Measurements from ENCODE around the gene TMEM263. TPM values are rescaled to one million over a fixed set of nuclear protein-coding genes. Genes with fewer than 3 reads are reported as not detected.
A peak's percentile ranks its signal among the peaks of the same experiment; 100 is the strongest.

The TMEM263 gene
- total RNA-seq, 1 experiment from 2014 or later = 35.0 TPM

DNA sequence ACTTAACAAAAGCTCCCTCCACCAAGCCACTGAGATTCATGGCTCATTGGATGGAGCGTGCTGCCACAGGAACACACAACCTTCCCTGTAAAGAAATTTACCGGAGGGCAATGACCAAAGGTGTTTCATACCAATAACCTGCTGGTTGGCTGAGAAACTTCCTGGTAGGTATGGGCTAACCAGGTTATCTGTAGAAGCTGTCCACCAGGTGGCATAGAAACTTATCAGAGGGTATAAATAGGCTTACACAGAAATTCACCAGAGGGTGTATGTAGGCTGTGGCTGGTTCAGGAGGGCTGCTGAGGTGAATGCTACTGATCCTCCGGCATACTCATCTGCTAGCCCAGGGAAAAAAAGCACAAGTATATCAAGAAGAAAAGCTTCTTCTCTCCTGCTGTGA, 58.3 kb downstream of the TMEM263 start:
- CTCF ChIA-PET = no interaction called here
- Histone ChIP-seq H3K4me3 (ENCODE audit: low read depth in 2 of 2, low read length in 2 of 2) (no peak overlapping the region), H3K4me1 (ENCODE audit: control insufficient read depth, insufficient read depth, low read length) (no peaks in the 10 kb centered on the region), H3K36me3 (ENCODE audit: control insufficient read depth, insufficient read depth, low read length) (no peaks in the 10 kb centered on the region), H3K27ac (ENCODE audit: low read length) (no peak overlapping the region), H3K9me3 (ENCODE audit: control insufficient read depth, insufficient read depth, low read depth, low read length) (no peaks in the 10 kb centered on the region), H3K27me3 (ENCODE audit: control insufficient read depth, insufficient read depth, low read length) (no peaks in the 10 kb centered on the region)
- ATAC-seq (peak; percentile 83), DNase-seq (ENCODE audit: low read depth, low spot score) (no peak)
- POLR2A ChIA-PET = no interaction called here
- in situ Hi-C loops (cut with HindIII; ENCODE audit: low pct_unique_long_range_greater_than_20kb, low sequenced_read_pairs) (no loop called here), intact Hi-C loops (cut with micrococcal nuclease; ENCODE audit: unreplicated experiment) (no loop called here)
- no TSS peak for BruUV-seq (replicated peaks)
- TF ChIP-seq TCF7L2 (IDR thresholded peaks at IDR 0.05; ENCODE audit: low read depth, low read length) (no peak), POLR2AphosphoS5 (IDR thresholded peaks at IDR 0.05; ENCODE audit: low read depth, low read length) (no peak), SIN3A (IDR thresholded peaks at IDR 0.05; ENCODE audit: borderline replicate concordance, insufficient read depth, low read depth, low read length) (no peak)
- TF ChIP-seq, protein P1, sequence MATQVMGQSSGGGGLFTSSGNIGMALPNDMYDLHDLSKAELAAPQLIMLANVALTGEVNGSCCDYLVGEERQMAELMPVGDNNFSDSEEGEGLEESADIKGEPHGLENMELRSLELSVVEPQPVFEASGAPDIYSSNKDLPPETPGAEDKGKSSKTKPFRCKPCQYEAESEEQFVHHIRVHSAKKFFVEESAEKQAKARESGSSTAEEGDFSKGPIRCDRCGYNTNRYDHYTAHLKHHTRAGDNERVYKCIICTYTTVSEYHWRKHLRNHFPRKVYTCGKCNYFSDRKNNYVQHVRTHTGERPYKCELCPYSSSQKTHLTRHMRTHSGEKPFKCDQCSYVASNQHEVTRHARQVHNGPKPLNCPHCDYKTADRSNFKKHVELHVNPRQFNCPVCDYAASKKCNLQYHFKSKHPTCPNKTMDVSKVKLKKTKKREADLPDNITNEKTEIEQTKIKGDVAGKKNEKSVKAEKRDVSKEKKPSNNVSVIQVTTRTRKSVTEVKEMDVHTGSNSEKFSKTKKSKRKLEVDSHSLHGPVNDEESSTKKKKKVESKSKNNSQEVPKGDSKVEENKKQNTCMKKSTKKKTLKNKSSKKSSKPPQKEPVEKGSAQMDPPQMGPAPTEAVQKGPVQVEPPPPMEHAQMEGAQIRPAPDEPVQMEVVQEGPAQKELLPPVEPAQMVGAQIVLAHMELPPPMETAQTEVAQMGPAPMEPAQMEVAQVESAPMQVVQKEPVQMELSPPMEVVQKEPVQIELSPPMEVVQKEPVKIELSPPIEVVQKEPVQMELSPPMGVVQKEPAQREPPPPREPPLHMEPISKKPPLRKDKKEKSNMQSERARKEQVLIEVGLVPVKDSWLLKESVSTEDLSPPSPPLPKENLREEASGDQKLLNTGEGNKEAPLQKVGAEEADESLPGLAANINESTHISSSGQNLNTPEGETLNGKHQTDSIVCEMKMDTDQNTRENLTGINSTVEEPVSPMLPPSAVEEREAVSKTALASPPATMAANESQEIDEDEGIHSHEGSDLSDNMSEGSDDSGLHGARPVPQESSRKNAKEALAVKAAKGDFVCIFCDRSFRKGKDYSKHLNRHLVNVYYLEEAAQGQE (IDR thresholded peaks at IDR 0.05; ENCODE audit: insufficient read depth in 1 of 2, low read depth in 2 of 2, low read length in 1 of 2) = no peak
- TF ChIP-seq, protein P2, sequence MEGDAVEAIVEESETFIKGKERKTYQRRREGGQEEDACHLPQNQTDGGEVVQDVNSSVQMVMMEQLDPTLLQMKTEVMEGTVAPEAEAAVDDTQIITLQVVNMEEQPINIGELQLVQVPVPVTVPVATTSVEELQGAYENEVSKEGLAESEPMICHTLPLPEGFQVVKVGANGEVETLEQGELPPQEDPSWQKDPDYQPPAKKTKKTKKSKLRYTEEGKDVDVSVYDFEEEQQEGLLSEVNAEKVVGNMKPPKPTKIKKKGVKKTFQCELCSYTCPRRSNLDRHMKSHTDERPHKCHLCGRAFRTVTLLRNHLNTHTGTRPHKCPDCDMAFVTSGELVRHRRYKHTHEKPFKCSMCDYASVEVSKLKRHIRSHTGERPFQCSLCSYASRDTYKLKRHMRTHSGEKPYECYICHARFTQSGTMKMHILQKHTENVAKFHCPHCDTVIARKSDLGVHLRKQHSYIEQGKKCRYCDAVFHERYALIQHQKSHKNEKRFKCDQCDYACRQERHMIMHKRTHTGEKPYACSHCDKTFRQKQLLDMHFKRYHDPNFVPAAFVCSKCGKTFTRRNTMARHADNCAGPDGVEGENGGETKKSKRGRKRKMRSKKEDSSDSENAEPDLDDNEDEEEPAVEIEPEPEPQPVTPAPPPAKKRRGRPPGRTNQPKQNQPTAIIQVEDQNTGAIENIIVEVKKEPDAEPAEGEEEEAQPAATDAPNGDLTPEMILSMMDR (IDR thresholded peaks at IDR 0.05) = peak; percentile 42

DNA sequence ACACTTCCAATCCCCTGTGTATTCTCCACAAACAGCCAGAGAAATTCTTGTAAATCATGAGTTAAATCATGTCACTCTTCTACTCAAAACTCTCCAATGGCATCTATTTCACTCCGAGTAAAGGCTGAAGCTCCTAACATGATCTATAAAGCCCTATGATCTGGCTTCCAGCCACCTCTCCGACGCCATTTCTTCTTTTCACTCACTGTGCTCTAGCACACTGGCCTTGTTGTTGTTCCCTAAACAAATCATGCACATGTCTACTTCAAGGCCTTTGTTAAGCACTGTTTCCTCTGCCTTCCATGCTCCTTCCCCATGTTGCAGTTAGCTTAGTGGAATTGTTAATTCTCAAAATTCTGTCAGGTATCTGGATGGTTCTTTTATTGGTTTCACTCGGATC, 61.3 kb downstream of the TMEM263 start:
- Histone ChIP-seq H3K36me3 (ENCODE audit: control insufficient read depth, insufficient read depth, low read length) (no peaks in the 10 kb centered on the region), H3K4me3 (ENCODE audit: low read depth in 2 of 2, low read length in 2 of 2) (no peak overlapping the region), H3K27ac (ENCODE audit: low read length) (no peak overlapping the region), H3K9me3 (ENCODE audit: control insufficient read depth, insufficient read depth, low read depth, low read length) (no peaks in the 10 kb centered on the region), H3K27me3 (ENCODE audit: control insufficient read depth, insufficient read depth, low read length) (no peaks in the 10 kb centered on the region), H3K4me1 (ENCODE audit: control insufficient read depth, insufficient read depth, low read length) (no peaks in the 10 kb centered on the region)
- no peak for ATAC-seq
- in situ Hi-C loops (cut with HindIII; ENCODE audit: low pct_unique_long_range_greater_than_20kb, low sequenced_read_pairs) = no loop called here
- CTCF ChIA-PET = no interaction called here
- TF ChIP-seq SIN3A (IDR thresholded peaks at IDR 0.05; ENCODE audit: borderline replicate concordance, insufficient read depth, low read depth, low read length) (no peak), TCF7L2 (IDR thresholded peaks at IDR 0.05; ENCODE audit: low read depth, low read length) (no peak)
- TF ChIP-seq, protein P1 (IDR thresholded peaks at IDR 0.05; ENCODE audit: insufficient read depth in 1 of 2, low read depth in 2 of 2, low read length in 1 of 2) = no peak
- no peak for DNase-seq (ENCODE audit: low read depth, low spot score)
- POLR2A ChIA-PET = no interaction called here
- intact Hi-C loops (cut with micrococcal nuclease; ENCODE audit: unreplicated experiment) = no loop called here
- BruUV-seq (replicated peaks) = no TSS peak
